Measurements from ENCODE around the gene JUN. TPM values are rescaled to one million over a fixed set of nuclear protein-coding genes. Genes with fewer than 3 reads are reported as not detected.
A peak's percentile ranks its signal among the peaks of the same experiment; 100 is the strongest.

The JUN gene
- total and polyA plus RNA-seq, 2 of the 13 experiments (the other 11 are each of a cell fraction or from before 2014, with no cell fraction given) = 18.2 to 22.3 TPM

DNA sequence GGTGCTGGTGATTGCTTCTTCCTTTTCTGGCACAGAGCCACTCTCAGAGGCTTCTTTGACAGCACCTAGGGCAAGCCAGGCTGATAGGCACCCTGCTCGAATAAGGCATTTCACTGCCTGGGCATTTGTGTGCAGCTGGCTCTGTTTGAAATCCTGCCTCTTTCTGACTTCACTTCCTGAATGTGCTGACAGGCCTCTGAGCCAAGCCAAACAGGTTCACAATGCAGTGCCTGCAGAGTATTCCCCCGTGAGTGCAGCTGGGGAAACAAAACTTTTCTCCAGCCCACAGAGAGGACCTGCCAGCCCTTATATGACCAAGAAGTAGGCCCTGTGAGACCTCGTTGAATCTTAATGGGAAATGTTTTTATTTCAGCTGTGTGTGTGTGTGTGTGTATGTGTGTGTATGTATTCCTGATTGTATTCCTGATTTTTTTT lies 10.4 kb downstream of the JUN start (continued):
- TF ChIP-seq, protein P1, sequence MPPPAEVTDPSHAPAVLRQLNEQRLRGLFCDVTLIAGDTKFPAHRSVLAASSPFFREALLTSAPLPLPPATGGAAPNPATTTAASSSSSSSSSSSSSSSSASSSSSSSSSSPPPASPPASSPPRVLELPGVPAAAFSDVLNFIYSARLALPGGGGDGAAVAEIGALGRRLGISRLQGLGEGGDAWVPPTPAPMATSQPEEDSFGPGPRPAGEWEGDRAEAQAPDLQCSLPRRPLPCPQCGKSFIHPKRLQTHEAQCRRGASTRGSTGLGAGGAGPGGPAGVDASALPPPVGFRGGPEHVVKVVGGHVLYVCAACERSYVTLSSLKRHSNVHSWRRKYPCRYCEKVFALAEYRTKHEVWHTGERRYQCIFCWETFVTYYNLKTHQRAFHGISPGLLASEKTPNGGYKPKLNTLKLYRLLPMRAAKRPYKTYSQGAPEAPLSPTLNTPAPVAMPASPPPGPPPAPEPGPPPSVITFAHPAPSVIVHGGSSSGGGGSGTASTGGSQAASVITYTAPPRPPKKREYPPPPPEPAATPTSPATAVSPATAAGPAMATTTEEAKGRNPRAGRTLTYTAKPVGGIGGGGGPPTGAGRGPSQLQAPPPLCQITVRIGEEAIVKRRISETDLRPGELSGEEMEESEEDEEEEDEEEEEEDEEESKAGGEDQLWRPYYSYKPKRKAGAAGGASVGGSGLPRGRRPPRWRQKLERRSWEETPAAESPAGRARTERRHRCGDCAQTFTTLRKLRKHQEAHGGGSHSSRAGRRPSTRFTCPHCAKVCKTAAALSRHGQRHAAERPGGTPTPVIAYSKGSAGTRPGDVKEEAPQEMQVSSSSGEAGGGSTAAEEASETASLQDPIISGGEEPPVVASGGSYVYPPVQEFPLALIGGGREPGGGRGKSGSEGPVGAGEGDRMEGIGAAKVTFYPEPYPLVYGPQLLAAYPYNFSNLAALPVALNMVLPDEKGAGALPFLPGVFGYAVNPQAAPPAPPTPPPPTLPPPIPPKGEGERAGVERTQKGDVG (CRISPR knock-in tag; IDR thresholded peaks at IDR 0.05; ENCODE audit: borderline replicate concordance) = no peak
- TF ChIP-seq ZNF331 (CRISPR knock-in tag; IDR thresholded peaks at IDR 0.05) (no peak), GABPA (IDR thresholded peaks at IDR 0.05; ENCODE audit: low read depth, low read length) (no peak), GABPA (CRISPR knock-in tag; IDR thresholded peaks at IDR 0.05; ENCODE audit: low read depth) (peak; percentile 55; the same call in 1 of the 2 replicates), ZSCAN20 (CRISPR knock-in tag; IDR thresholded peaks at IDR 0.05; ENCODE audit: borderline replicate concordance) (no peak)
- TF ChIP-seq, protein P2, sequence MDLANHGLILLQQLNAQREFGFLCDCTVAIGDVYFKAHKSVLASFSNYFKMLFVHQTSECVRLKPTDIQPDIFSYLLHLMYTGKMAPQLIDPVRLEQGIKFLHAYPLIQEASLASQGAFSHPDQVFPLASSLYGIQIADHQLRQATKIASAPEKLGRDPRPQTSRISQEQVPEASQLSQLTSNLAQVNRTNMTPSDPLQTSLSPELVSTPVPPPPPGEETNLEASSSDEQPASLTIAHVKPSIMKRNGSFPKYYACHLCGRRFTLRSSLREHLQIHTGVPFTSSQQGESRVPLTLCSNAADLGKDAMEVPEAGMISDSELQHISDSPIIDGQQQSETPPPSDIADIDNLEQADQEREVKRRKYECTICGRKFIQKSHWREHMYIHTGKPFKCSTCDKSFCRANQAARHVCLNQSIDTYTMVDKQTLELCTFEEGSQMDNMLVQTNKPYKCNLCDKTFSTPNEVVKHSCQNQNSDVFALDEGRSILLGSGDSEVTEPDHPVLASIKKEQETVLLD (CRISPR knock-in tag; IDR thresholded peaks at IDR 0.05; ENCODE audit: low read depth) = no peak

DNA sequence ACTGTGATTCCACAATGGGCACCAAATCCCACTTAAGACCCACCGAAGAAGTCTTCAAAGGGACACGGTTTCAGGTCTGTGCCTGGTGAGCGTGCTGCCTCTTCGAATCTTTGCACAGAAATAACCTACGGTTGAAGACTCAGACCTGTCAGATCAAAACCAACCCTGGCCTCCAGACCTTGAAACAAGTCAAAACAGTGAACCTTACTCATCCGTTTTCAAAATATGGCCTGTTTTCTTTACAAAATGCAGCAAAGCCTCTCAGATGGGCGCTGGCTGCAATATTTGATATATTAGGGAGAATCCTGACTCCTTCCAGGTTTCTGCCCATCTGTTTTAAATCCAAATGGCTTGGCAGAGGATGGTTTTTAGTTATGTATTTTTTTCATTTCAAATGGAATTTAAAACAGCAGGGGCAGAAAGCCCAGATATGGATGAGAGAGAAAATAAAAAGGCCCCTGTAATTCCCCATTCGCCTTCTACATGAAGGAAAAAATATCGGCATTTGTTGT lies 14.0 kb downstream of the JUN start:
- TF ChIP-seq, protein P3, sequence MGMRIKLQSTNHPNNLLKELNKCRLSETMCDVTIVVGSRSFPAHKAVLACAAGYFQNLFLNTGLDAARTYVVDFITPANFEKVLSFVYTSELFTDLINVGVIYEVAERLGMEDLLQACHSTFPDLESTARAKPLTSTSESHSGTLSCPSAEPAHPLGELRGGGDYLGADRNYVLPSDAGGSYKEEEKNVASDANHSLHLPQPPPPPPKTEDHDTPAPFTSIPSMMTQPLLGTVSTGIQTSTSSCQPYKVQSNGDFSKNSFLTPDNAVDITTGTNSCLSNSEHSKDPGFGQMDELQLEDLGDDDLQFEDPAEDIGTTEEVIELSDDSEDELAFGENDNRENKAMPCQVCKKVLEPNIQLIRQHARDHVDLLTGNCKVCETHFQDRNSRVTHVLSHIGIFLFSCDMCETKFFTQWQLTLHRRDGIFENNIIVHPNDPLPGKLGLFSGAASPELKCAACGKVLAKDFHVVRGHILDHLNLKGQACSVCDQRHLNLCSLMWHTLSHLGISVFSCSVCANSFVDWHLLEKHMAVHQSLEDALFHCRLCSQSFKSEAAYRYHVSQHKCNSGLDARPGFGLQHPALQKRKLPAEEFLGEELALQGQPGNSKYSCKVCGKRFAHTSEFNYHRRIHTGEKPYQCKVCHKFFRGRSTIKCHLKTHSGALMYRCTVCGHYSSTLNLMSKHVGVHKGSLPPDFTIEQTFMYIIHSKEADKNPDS (CRISPR knock-in tag; IDR thresholded peaks at IDR 0.05) = no peak
- TF ChIP-seq FOXK2 (IDR thresholded peaks at IDR 0.05) (no peak), ARID2 (CRISPR knock-in tag; IDR thresholded peaks at IDR 0.05; ENCODE audit: borderline replicate concordance) (no peak)
- ATAC-seq (no peak), FAIRE-seq (no peak), DNase-seq (ENCODE audit: low spot score) (no peak)
- Histone ChIP-seq H3K27me3 (ENCODE audit: control insufficient read depth in 1 of 2, insufficient read depth in 2 of 2, low read length in 2 of 2) (no peaks in the 10 kb centered on the region), H3K79me2 (ENCODE audit: insufficient read depth, low read length) (no peaks in the 10 kb centered on the region), H3K9me3 (ENCODE audit: low read length) (no peaks in the 10 kb centered on the region), H3K4me1 (ENCODE audit: insufficient read depth, low read length) (peaks cover 41% of the 10 kb centered on the region), H3K27ac (ENCODE audit: extremely low read length, insufficient read depth, low read length) (no peak overlapping the region), H3K9ac (ENCODE audit: insufficient read depth, low read depth, low read length) (no peak overlapping the region), H2AFZ (ENCODE audit: low read length) (no peak overlapping the region), H3K4me3 (replicated peaks in 1 of 3; ENCODE audit: insufficient read depth in 1 of 3, low read depth in 2 of 3, low read length in 3 of 3) (no peak overlapping the region), H3K36me3 (replicated peaks in 1 of 2; ENCODE audit: control insufficient read depth in 1 of 2, insufficient read depth in 2 of 2, low read length in 2 of 2) (no peaks in the 10 kb centered on the region), H3K4me2 (ENCODE audit: low read depth, low read length) (peak overlapping the region; percentile 37), H4K20me1 (ENCODE audit: insufficient read depth, low read length) (no peaks in the 10 kb centered on the region)
- ChIA-PET POLR2A (no interaction called here), CTCF (ENCODE audit: low intra/inter-chr PET ratio, low total read pairs) (interaction anchor here (1.0 to 3.2 kb wide), 2 partner anchors 14 to 30 kb away, joined by 3 to 51 read pairs; partner anchors contain the start of gene JUN)
- intact Hi-C loops (cut with micrococcal nuclease; ENCODE audit: unreplicated experiment) (loop anchor here (1.0 kb wide), 1 partner anchor 30 kb away; no protein-coding TSS in a partner anchor), in situ Hi-C loops (cut with HindIII; ENCODE audit: extremely low pct_ligation_motif_present, low pct_unique_long_range_greater_than_20kb) (no loop called here)
- 20% methylated on average over 9 of the region's 9 CpGs for WGBS (ENCODE audit: low lambda C conversion rate)
- BruUV-seq (replicated peaks) = no TSS peak

Measured in HepG2 (cell line).